NCI-H2227 (cell line): ENCODE results near the gene SARNP.
A peak's percentile ranks its signal among the peaks of the same experiment; 100 is the strongest.
"Not testable (repeated sequence)": the region's sequence is repeated elsewhere in the genome, so short reads cannot be mapped to it uniquely, and the experiment has no call there.

Source experiments
- DNase-seq: peaks from one replicate; lab custom pipeline; 2025; ENCODE audit not compliant: unreplicated experiment; lab: John Stamatoyannopoulos, UW

SARNP gene

GRCh38 chr12:55797550-55797949 lies 20.0 kb downstream of the SARNP start:
- DNase-seq = no peak

- DNase-seq = peak; percentile 57
Measured at GRCh38 chr12:55797068-55797467, 20.5 kb downstream of the SARNP start.

GRCh38 chr12:55795950-55796349 lies 21.6 kb downstream of the SARNP start:
- no peak for DNase-seq

- no peak for DNase-seq
Measured at GRCh38 chr12:55789893-55790292, 27.6 kb downstream of the SARNP start.

DNA sequence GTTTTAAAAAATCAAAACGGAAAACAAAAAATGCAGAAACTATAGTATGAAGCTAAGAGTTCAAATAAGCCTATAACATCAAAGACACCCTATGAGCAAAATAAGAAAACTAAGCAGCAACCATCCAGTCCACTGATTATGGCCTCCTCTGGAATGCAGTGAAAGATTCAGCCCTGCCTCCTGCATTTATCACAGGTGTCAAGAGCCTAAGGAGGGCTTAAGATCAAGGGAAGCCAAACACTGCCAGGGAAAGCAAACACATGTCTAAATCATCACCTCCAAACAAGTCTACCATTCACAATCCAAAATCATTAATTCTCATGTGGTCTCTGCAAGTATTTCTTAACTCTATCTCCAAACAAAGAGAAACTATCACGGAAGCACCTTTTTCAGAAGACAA lies 28.4 kb downstream of the SARNP start:
- DNase-seq = no peak

GRCh38 chr12:55788546-55788945 lies 29.0 kb downstream of the SARNP start:
- no peak for DNase-seq

GRCh38 chr12:55780685-55781084 lies 36.8 kb downstream of the SARNP start:
- no peak for DNase-seq

DNA sequence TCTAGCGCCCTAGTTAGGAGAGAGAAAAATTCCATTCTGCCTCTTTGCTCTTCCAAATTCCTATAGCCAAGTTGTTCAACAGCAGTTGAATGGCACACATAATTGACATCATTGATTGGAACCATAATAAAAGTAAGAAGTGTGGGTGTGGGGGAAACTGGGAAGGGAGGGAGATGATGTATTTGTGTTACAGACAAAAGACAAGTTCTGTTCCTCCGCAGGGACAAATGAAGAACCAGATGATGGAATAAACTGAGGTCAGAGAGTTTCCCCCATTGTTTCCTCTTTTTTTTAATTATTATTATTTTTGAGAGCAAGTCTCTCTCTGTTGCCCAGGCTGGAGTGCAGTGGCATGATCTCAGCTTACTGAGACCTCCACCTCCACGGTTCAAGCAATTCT lies 39.7 kb downstream of the SARNP start:
- no peak for DNase-seq

DNA sequence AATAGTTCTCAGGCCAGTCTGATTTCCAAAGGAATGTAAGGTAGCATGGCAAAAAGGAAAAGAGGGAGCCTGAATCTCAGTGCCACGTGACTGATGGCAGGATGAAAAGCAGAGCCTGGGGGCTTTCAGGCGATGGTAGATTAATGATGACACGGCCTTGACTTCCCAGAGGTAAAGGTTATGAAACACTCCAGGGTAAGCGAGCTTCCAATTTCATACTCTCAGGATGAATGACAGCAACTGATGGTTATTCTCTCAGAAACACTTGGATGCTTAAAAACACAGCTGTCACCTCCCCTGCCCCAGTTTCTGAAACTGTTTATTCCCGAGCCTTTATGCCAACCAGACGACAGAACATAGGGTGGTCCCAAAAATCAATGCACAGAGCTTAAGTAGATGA lies 45.8 kb downstream of the SARNP start:
- DNase-seq = peak; percentile 18

DNA sequence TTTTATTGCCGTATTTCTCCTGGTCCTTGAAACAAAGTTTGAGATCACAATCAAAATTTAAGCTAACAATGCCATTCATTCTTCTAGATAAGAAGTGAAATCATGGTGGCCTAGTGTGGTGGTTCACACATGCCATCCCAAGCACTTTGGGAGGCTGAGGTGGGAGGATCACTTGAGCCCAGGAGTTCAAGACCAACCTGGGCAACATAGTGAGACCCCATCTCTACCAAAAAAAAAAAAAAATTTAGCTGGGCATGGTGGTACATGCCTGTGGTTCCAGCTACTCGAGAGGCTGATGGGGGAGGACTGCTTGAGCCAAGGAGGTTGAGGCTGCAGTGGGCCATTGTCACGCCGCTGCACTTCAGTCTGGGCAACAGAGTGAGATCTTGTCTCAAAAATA lies 50.4 kb downstream of the SARNP start:
- no peak for DNase-seq

GRCh38 chr12:55765736-55766290 lies 51.7 kb downstream of the SARNP start:
- peak; percentile 42 for DNase-seq

GRCh38 chr12:55762646-55763045 lies 54.9 kb downstream of the SARNP start:
- no peak for DNase-seq

DNA sequence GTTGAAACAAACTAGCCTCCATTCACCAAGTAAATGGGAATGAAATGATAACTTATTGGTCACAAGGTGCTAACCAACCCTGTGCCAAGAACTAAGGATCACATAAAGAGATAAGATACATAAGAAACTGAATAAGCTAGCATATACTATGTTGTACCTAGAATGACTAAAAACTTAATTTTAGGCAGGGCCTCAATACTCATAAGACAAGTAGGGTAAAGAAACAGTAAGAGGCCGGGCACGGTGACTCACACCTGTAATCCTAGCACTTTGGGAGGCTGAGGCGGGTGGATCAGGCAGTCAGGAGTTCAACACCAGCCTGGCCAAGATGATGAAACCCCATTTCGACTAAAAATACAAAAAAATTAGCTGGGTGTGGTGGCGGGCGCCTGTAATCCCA lies 56.9 kb downstream of the SARNP start:
- DNase-seq = no peak

DNA sequence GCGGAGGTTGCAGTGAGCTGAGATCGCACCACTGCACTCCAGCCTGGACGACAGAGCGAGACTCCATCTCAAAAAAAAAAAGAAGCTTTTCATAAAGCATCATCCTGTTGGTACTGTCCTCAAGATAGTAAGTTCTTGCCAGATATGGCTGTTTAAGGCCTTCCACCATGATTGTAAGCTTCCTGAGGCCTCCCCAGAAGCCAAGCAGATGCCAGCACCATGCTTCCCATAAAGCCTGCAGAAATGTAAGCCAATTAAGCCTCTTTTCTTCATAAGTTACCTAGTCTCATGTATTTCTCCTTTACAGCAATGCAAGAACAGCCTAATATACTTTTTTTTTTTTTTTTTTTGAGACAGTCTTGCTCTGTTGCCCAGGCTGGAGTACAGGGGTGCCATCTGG lies 58.9 kb downstream of the SARNP start:
- not testable (repeated sequence) for DNase-seq

DNA sequence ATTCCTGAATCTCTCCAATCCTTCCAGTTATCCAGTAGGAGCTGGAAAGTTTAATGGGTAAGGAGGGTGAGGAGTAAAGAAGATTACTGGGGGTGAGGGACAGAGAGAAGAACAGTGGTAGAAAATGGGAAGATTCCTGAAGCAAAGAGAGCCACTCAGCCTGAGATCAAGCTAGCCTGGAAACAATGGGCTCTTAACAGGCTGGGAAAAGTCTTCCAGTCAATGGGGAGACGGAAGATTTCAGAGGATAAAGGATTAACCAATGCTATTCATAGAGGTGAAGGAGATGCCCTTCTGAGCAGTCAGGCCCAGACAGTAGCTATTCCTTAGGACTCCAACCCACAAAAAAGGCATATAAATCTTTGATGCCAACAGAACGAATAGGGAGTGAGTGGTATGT lies 59.8 kb downstream of the SARNP start:
- DNase-seq = no peak

GRCh38 chr12:55755246-55755645 lies 62.3 kb downstream of the SARNP start:
- no peak for DNase-seq

DNA sequence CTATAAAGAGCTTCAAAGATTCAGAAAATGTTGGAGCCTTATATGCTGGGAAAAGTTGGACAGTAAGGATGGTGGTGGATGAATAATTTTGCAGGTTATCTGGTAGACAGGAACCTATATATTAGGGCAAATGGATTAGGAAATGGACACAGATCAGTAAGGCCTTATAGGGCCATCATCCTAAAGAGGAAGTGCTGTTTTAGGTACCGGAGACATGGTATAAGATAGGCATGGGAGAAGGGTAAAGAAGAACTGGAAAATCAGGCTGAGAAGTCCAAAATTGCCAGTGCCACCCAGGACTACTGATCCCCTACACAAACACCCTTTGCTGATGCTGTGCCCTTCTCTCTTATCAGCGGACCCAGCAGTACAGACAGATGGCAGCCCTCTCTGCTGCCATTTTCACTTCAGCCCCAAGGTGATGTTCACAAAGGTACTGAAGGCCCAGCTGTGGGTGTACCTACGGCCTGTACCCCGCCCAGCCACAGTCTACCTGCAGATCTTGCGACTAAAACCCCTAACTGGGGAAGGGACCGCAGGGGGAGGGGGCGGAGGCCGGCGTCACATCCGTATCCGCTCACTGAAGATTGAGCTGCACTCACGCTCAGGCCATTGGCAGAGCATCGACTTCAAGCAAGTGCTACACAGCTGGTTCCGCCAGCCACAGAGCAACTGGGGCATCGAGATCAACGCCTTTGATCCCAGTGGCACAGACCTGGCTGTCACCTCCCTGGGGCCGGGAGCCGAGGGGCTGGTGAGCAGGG lies 69.1 kb downstream of the SARNP start:
- no peak for DNase-seq

GRCh38 chr12:55746913-55747231 lies 70.7 kb downstream of the SARNP start:
- DNase-seq = no peak

- DNase-seq = no peak
Measured at GRCh38 chr12:55746174-55746912, 71.2 kb downstream of the SARNP start.

- DNase-seq = peak; percentile 77
Measured at GRCh38 chr12:55745361-55746173, 72.0 kb downstream of the SARNP start.

GRCh38 chr12:55744340-55745030 lies 73.0 kb downstream of the SARNP start:
- DNase-seq = no peak
